HG03520 (cell line): ENCODE measurements around the gene S100A3.

Experiments
- ATAC-seq: cut with Tn5 transposase; IDR thresholded peaks from one replicate; pipeline ENCODE4 v1.9.1; 2021; ENCODE audit warnings: mild to moderate bottlenecking, moderate library complexity; ENCODE audit not compliant: unreplicated experiment

S100A3 gene

DNA sequence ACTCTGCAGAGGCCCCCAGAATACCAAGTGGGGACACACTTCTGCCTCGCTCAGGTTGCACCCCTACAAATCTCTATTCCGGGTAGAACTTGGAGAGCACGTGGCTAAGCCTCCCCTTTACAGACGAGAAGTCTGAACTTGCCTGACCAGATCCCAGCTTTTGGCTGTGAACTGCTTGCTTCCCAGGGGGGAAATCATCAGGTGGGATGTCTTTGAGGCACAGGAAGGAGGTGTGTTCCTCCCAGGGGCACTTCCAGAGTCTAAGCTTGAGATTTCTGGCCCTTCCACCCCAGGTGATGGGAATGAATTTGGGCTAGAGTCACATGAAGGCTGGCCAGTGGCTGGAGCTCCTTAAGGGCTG lies 1.3 kb upstream of the S100A3 start:
- ATAC-seq: no peak

DNA sequence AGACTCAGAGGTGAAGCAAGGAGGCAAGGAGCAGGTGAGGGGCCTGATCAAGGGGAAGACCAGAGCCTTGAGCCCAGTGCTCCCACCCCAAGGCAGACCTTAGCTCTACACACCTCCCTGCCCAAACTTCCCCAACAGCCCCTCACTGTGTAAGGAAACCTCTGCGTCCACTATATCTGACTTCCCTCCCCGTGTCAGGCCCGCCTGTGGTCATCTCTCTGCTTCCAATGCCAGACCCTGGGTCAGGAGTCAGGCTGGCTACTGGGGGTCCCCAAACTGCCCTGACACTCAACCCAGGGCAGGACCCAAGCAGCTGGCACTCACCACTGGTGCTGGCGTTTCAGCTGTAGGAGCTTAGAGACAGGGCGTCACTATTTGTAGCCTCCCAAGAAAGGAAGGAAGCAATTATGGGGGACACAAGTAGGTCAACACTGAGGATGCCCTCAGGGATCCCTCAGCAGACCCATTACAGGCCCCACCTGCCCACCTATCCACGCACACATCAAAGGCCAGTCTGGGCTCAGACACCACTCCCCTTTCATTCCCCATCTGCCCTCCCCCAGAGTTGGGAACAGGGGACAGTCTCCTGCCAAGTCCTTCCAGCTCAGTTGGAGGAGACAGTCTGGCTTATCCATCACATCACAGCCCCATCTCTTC lies 811 bp upstream of the S100A3 start:
- ATAC-seq: no peak

DNA sequence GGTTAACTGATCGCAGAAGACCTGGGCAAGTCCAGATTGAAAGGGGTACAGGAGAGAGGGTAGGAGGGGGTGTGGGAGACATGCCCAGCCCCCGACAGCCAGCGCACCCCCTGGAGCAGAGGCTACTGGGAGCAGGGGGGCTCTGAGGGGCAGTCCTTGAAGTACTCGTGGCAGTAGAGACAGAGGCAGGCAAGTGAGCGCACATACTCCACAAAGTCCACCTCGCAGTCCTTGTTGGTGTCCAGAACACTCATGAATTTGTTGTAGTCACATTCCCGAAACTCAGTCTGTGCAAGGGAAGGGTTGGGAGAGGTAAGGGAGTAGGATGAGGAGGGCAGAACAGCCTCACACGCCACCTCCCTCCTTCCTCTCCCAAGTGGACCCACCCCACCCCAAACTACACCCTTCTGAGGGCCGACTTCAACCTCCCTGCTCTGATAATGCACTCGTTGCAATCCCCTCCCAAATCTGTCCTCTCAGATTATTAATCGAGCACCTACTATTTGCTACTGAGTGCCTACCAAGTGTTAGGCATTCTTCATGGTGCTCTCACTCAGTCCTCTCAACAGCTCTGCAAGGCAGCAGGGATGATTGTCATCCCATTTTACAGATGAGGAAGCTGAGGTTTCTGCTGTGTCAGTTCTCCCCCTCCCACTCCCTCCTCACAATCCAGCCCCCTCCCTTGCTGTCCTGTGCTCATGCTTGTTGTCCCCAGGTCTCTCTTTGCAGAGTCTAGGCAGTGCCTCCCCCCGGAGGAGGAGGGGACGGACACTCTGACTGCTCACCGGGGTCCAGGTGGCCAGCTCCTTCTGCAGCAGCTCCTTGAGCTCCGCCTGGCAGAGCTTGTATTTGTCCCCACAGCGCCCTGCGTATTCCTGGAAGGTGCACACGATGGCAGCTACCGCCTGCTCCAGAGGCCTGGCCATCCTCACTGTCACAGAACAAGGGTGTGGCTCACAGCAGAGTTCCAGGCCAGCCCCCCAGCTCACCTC lies 1.2 kb downstream of the S100A3 start:
- no peak for ATAC-seq

GRCh38 chr1:153546796-153547559 lies 2.1 kb downstream of the S100A3 start:
- ATAC-seq: no peak

DNA sequence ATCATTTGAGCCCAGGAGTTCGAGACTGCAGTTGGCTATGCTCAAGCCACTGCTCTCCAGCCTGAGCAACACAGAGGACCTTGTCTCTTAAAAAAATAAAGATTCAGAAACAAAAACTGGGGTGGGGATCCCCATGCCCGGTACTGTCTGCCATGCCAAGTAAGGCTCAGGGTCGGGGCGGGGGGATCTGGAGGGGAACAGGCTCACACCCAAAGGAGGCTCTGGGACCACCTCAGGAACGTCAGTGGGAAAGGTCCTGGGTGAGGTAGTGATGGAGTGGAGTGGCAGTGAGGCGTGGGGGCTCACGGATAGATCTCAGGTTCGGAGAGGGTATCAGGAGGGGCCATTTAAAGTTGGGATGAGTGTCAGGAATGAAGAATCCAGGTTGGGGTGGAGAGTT lies 2.7 kb downstream of the S100A3 start:
- no peak for ATAC-seq

DNA sequence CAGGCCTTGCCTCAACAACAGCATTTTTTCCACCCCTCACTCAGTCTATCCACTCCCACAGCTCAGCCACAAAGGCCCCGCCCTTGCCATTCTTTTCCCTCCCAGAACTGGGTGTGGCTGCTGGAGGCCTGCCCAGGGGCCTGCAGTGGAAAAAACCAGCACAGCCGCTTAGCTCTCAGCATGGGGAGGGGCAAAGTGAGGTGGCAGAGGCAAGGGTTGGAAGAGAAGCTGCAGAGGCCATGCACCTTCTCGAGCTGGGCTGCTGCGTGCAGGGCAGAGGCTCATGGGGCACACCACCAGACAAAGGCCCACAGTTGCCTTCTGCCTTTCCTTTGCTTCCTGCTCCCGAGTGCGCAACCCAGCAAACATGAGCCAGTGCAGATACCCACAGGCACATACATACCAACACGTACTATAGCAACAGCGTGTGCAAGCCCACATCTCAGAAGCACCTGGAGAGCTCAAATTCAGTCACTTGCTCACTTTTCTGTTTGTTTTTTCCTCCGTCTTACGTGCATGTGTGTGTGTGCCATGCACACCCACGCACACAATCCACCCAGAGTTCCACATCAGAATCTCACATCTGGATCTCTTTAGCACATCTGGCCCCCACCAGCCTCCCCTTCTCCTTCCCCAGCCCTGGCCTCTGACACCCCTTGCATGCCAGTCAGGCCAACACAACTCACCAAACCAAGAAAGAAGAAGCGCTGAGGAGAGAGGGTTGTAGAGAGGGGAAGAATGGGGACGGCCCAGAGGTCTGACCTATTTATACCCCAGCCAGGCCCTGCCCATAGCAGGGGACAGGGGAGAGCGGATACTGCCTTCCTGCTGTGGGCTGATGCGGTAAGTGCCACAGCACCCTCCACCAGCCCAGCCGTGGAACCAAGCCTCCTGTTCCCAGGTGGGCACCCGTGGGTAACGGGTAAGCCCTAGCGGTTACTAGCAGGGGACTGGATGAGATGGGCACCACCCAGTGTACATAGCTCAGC lies 3.7 kb downstream of the S100A3 start, which contains the start of gene S100A4:
S100A4 (minus strand) TSS at position 740 of the 989 bp plus-strand sequence. CDS start 1,012 bp downstream, outside the sequence.
- ATAC-seq: no peak

DNA sequence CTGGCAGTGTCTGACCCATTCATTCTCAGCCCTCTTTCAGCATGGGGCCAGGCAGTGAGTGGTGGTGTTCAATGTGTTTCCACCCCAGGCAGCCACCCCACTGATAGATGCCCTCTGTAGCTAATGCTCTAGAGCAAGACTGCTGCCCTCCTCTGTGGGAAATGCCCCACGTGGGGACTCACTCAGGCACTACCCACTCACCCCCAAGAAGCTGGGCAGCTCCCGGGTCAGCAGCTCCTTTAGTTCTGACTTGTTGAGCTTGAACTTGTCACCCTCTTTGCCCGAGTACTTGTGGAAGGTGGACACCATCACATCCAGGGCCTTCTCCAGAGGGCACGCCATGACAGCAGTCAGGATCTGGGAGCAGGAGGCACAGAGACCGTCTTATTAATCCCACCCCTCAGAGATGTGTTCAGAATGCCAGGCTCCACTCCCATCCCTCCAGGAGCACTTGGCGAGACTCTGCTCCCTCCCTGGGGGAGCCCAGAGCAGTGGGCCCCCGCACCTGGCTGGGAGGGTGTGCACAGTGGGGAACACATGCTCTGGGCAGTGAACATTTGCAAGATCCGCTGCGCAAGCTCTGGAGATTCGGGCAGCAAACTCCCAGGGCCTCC lies 4.5 kb downstream of the S100A3 start:
- ATAC-seq: no peak

DNA sequence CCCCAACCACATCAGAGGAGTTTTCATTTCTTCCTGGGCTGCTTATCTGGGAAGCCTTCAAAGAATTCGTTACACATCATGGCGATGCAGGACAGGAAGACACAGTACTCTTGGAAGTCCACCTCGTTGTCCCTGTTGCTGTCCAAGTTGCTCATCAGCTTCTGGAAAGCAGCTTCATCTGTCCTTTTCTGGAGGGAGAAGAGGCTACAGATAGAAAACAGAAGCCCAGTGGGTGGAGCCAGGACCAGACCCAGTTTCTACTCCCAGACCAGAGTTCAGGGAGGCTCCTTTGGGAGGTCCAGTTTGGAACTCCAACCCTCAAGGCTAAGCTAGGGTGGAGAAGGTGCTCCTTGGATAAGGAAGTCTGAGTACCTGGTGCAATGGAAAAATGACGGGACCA lies 5.3 kb downstream of the S100A3 start:
- ATAC-seq: no peak

- ATAC-seq: no peak
Measured at GRCh38 chr1:153542956-153543711, 5.9 kb downstream of the S100A3 start.

GRCh38 chr1:153541641-153542590 lies 7.1 kb downstream of the S100A3 start:
- ATAC-seq: no peak

- no peak for ATAC-seq
Measured at GRCh38 chr1:153540394-153541361, 8.4 kb downstream of the S100A3 start, which contains the start of gene S100A5. TSS of gene S100A5 (minus strand) at chr1:153540934. CDS start at chr1:153540191, 743 bp downstream.

DNA sequence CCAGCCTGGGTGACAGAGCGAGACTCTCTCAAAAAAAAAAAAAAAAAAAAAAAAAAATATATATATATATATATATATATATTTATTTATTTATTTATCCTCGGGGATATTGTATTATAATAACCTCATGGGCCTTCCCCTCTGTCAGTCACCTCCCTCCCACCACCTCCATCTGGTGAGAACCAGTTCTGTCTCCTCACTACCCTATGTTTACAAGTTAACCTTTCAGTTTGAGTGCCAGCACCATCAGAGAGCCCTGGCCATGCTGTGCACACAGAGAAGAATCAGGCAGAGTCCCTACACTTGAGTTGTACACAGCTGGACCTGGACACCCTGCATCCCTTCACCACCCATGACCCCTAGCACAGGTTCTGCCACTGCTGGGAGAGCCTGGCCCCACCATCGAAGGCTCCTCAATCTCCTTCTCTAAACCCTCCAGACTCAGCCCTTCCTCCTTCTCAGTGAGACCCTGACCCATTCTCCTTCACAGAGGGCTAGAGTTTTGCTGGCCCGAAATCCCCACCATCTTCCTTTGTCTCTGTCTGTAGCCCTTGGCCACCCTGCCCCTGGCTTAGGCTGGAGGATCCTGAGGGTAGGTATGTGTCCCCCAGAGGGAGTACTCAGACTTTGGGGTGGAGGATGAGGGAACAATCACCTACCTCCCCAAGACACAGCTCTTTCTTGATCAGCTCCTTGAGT lies 9.5 kb downstream of the S100A3 start:
- no peak for ATAC-seq

GRCh38 chr1:153538315-153538821 lies 10.7 kb downstream of the S100A3 start:
- no peak for ATAC-seq

DNA sequence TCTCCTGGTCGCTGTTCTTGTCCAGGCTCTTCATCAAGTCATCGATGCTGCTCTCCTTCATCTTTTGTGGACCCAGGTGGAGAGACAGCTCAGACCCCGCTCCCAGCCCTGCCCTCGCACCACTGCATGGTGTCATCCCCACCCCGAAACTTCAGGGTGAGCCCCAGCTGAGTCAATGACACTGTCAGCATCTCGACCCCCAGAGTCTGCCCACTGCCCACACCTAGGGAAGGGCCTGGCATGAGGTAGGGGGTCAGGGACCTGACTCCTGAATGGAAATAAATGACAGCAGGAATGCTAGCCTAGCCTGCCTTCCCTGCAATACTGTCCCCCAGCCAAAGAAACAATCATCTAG lies 11.7 kb downstream of the S100A3 start:
- no peak for ATAC-seq

GRCh38 chr1:153536671-153537375 lies 12.2 kb downstream of the S100A3 start:
- no peak for ATAC-seq
